Measurements from ENCODE around the gene TNFRSF21. TPM values are rescaled to one million over a fixed set of nuclear protein-coding genes. Genes with fewer than 3 reads are reported as not detected.

Gene TNFRSF21
- total and polyA plus RNA-seq, 10 of the 15 experiments (the other 5 are each of a cell fraction or from before 2014, with no cell fraction given): 0.09 to 1.0 (median 0.27) TPM

- BruUV-seq (replicated peaks): no TSS peak
- CTCF ChIA-PET: no interaction called here
- no peaks in the 10 kb centered on the region for H4K20me1 ChIP-seq (ENCODE audit: control insufficient read depth, insufficient read depth)
- no peak overlapping the region for H2AFZ ChIP-seq (ENCODE audit: control insufficient read depth, low read depth, low read length)
- SMC1A ChIA-PET (ENCODE audit: uncharacterized antibody, unreplicated experiment): no interaction called here
- no peaks in the 10 kb centered on the region for H3K79me2 ChIP-seq (ENCODE audit: control insufficient read depth, insufficient read depth, low read length)
- POLR2A ChIA-PET: interaction anchor here (0.5 kb wide), 1 partner anchor 157 kb away, joined by 4 read pairs; no protein-coding TSS in a partner anchor
- TF ChIP-seq NFXL1 (IDR thresholded peaks at IDR 0.05; ENCODE audit: borderline replicate concordance) (no peak), PAX8 (IDR thresholded peaks at IDR 0.05) (no peak), TAF1 (IDR thresholded peaks at IDR 0.05; ENCODE audit: borderline replicate concordance, low read depth, low read length) (no peak), CHD2 (IDR thresholded peaks at IDR 0.05; ENCODE audit: borderline replicate concordance, low read depth, low read length) (no peak), ATF2 (IDR thresholded peaks at IDR 0.05; ENCODE audit: low read length) (no peak), ZBTB4 (CRISPR knock-in tag; IDR thresholded peaks at IDR 0.05) (no peak), SMAD5 (IDR thresholded peaks at IDR 0.05; ENCODE audit: low read depth) (no peak), ZNF24 (IDR thresholded peaks at IDR 0.05) (no peak)
- no peak overlapping the region for H3K27ac ChIP-seq (ENCODE audit: control insufficient read depth, insufficient read depth)
- no peaks in the 10 kb centered on the region for H3K4me1 ChIP-seq (ENCODE audit: control insufficient read depth, insufficient read depth, low read length)
- H3K9ac ChIP-seq (ENCODE audit: control insufficient read depth, insufficient read depth, low read length): no peak overlapping the region
- intact Hi-C loops (cut with micrococcal nuclease; ENCODE audit: unreplicated experiment): no loop called here
- DNase-seq (ENCODE audit: low read depth, low spot score) (no peak), ATAC-seq (no peak), FAIRE-seq (no peak)
- no peak overlapping the region for H3K4me3 ChIP-seq
- 45% methylated on average over 9 of the region's 9 CpGs for WGBS (ENCODE audit: insufficient coverage, insufficient replicate concordance, low lambda C conversion rate, missing lambda C conversion rate)
- no peak overlapping the region for H3K4me2 ChIP-seq (ENCODE audit: control insufficient read depth, insufficient read depth)
- H3K27me3 ChIP-seq (replicated peaks in 1 of 2; ENCODE audit: control insufficient read depth in 2 of 2, insufficient read depth in 2 of 2, low read length in 1 of 2): no peaks in the 10 kb centered on the region
- in situ Hi-C loops (cut with MboI): no loop called here
- H3K9me3 ChIP-seq (replicated peaks; ENCODE audit: control insufficient read depth, insufficient read depth, low read length): no peaks in the 10 kb centered on the region
- RAD21 ChIA-PET (ENCODE audit: unreplicated experiment): no interaction called here
- no peaks in the 10 kb centered on the region for H3K36me3 ChIP-seq (ENCODE audit: control insufficient read depth in 2 of 2, insufficient read depth in 2 of 2, low read length in 1 of 2)
Observed at GRCh38 chr6:47221565-47221964, 88.1 kb downstream of the TNFRSF21 start.
